ENCODE results near the gene SREK1IP1. TPM values are rescaled to one million over a fixed set of nuclear protein-coding genes. Genes with fewer than 3 reads are reported as not detected.

SREK1IP1 gene
- total and polyA plus RNA-seq, 2 of the 13 experiments (the other 11 are each of a cell fraction or from before 2014, with no cell fraction given) = 3.1 to 16.5 TPM

GRCh38 chr5:64759960-64760660 is 8.4 kb downstream of the SREK1IP1 start:
- Histone ChIP-seq H3K4me1 (ENCODE audit: insufficient read depth, low read length) (no peaks in the 10 kb centered on the region), H3K9ac (ENCODE audit: insufficient read depth, low read depth, low read length) (no peak overlapping the region), H3K4me3 (replicated peaks in 1 of 3; ENCODE audit: insufficient read depth in 1 of 3, low read depth in 2 of 3, low read length in 3 of 3) (no peak overlapping the region), H3K27ac (ENCODE audit: extremely low read length, insufficient read depth, low read length) (no peak overlapping the region), H3K4me2 (ENCODE audit: low read depth, low read length) (no peak overlapping the region), H2AFZ (ENCODE audit: low read length) (no peak overlapping the region), H3K27me3 (ENCODE audit: control insufficient read depth in 1 of 2, insufficient read depth in 2 of 2, low read length in 2 of 2) (no peaks in the 10 kb centered on the region), H3K9me3 (ENCODE audit: low read length) (no peaks in the 10 kb centered on the region), H3K36me3 (replicated peaks in 1 of 2; ENCODE audit: control insufficient read depth in 1 of 2, insufficient read depth in 2 of 2, low read length in 2 of 2) (peaks cover 0 to 20% of the 10 kb centered on the region in 2 experiments; a peak in 3 of 5 replicates), H4K20me1 (ENCODE audit: insufficient read depth, low read length) (peaks cover 2% of the 10 kb centered on the region; the same call in 1 of the 2 replicates), H3K79me2 (ENCODE audit: insufficient read depth, low read length) (peaks cover 36% of the 10 kb centered on the region)
- TF ChIP-seq MLXIP (CRISPR knock-in tag; IDR thresholded peaks at IDR 0.05; ENCODE audit: borderline replicate concordance) (no peak), ATF7 (IDR thresholded peaks at IDR 0.05) (peak; percentile 71), ATF7 (CRISPR knock-in tag; IDR thresholded peaks at IDR 0.05) (no peak)
- FAIRE-seq = no peak
- DNase-seq (ENCODE audit: low spot score) = no peak
- ChIA-PET POLR2A (no interaction called here), CTCF (ENCODE audit: low intra/inter-chr PET ratio, low total read pairs) (no interaction called here)
- intact Hi-C loops (cut with micrococcal nuclease; ENCODE audit: unreplicated experiment) = no loop called here
- no peak for ATAC-seq
- 95% methylated on average over 4 of the region's 4 CpGs for WGBS (ENCODE audit: low lambda C conversion rate)
- no TSS peak for BruUV-seq (replicated peaks)
- in situ Hi-C loops (cut with HindIII; ENCODE audit: extremely low pct_ligation_motif_present, low pct_unique_long_range_greater_than_20kb) = no loop called here

GRCh38 chr5:64758901-64759300 is 9.6 kb downstream of the SREK1IP1 start:
- DNase-seq (ENCODE audit: low spot score) = no peak
- H3K9me3 ChIP-seq (ENCODE audit: low read length) = no peaks in the 10 kb centered on the region
- peaks cover 30% of the 10 kb centered on the region for H3K79me2 ChIP-seq (ENCODE audit: insufficient read depth, low read length)
- H2AFZ ChIP-seq (ENCODE audit: low read length) = no peak overlapping the region
- WGBS (ENCODE audit: low lambda C conversion rate) = 95% methylated on average over 3 of the region's 3 CpGs
- no peak overlapping the region for H3K27ac ChIP-seq (ENCODE audit: extremely low read length, insufficient read depth, low read length)
- no peak overlapping the region for H3K4me2 ChIP-seq (ENCODE audit: low read depth, low read length)
- H3K36me3 ChIP-seq (replicated peaks in 1 of 2; ENCODE audit: control insufficient read depth in 1 of 2, insufficient read depth in 2 of 2, low read length in 2 of 2) = peaks cover 2 to 12% of the 10 kb centered on the region in 2 experiments; a peak in 4 of 5 replicates
- no peak overlapping the region for H3K9ac ChIP-seq (ENCODE audit: insufficient read depth, low read depth, low read length)
- no peaks in the 10 kb centered on the region for H3K4me1 ChIP-seq (ENCODE audit: insufficient read depth, low read length)
- peaks cover 2% of the 10 kb centered on the region; the same call in 1 of the 2 replicates for H4K20me1 ChIP-seq (ENCODE audit: insufficient read depth, low read length)
- no peak for FAIRE-seq
- no TSS peak for BruUV-seq (replicated peaks)
- H3K27me3 ChIP-seq (ENCODE audit: control insufficient read depth in 1 of 2, insufficient read depth in 2 of 2, low read length in 2 of 2) = no peaks in the 10 kb centered on the region
- ChIA-PET POLR2A (no interaction called here), CTCF (ENCODE audit: low intra/inter-chr PET ratio, low total read pairs) (no interaction called here)
- intact Hi-C loops (cut with micrococcal nuclease; ENCODE audit: unreplicated experiment) (no loop called here), in situ Hi-C loops (cut with HindIII; ENCODE audit: extremely low pct_ligation_motif_present, low pct_unique_long_range_greater_than_20kb) (no loop called here)
- no peak overlapping the region for H3K4me3 ChIP-seq (replicated peaks in 1 of 3; ENCODE audit: insufficient read depth in 1 of 3, low read depth in 2 of 3, low read length in 3 of 3)
- no peak for ATAC-seq
- TF ChIP-seq REST (IDR thresholded peaks at IDR 0.05; ENCODE audit: borderline replicate concordance in 1 of 2, low read depth in 1 of 2, low read length in 2 of 2) = no peak
- TF ChIP-seq ZSCAN31 (CRISPR knock-in tag; IDR thresholded peaks at IDR 0.05; ENCODE audit: low read depth) = no peak
- TF ChIP-seq U2AF2 (IDR thresholded peaks at IDR 0.05; ENCODE audit: low read depth, low read length) = no peak
- no peak for TF ChIP-seq ZNF737 (CRISPR knock-in tag; IDR thresholded peaks at IDR 0.05; ENCODE audit: borderline replicate concordance)
- no peak for TF ChIP-seq ZNF709 (CRISPR knock-in tag; IDR thresholded peaks at IDR 0.05)
- TF ChIP-seq ZNF510 (CRISPR knock-in tag; IDR thresholded peaks at IDR 0.05; ENCODE audit: low read depth) = no peak
